H1 (cell line): ENCODE data around the gene FBXO30. TPM values are rescaled to one million over a fixed set of nuclear protein-coding genes. Genes with fewer than 3 reads are reported as not detected.

Experiments used
- CTCF ChIA-PET: fragments of 300-600 bp; sonication (Branson Sonifier 250); formaldehyde crosslinking; loops from one replicate; lab custom pipeline; 2021; ENCODE audit not compliant: partially characterized antibody; lab: Charles Lee
- POLR2A ChIA-PET: fragments of 300-600 bp; sonication (Branson Sonifier 250); formaldehyde crosslinking; loops from one replicate; lab custom pipeline; 2021; ENCODE audit warnings: inconsistent platforms; ENCODE audit not compliant: partially characterized antibody; lab: Charles Lee
- DNase-seq, 2 experiments: peaks; one replicate each; pipeline versions ENCODE4 v3.0.0 to v3.0.0-alpha.2; 2010 to 2022; ENCODE audit warnings: low spot score in 2 of 2, low read depth in 1 of 2, mixed read lengths in 1 of 2
- FAIRE-seq: peaks from 2 replicates; lab custom pipeline; 2011; peaks lifted over from hg19 to GRCh38; lab: Jason Lieb, UNC
- H2AFZ ChIP-seq: 2 replicates; pipeline ENCODE4 v1.8.1; 2012; ENCODE audit warnings: low read length, inconsistent platforms
- H2AK5ac ChIP-seq: 2 replicates; pipeline ENCODE4 v1.6.1; 2013; ENCODE audit warnings: low read depth, low read length
- H2BK120ac ChIP-seq: replicated peaks from 2 replicates; pipeline ENCODE3; 2013; ENCODE audit warnings: low read depth, low read length, inconsistent platforms
- H2BK12ac ChIP-seq: 2 replicates; pipeline ENCODE4 v1.6.1; 2013; ENCODE audit warnings: low read depth, low read length
- H2BK15ac ChIP-seq: 2 replicates; pipeline ENCODE4 v1.6.1; 2013; ENCODE audit warnings: low read length
- H2BK20ac ChIP-seq: 2 replicates; pipeline ENCODE4 v1.6.1; 2013; ENCODE audit warnings: low read length
- H2BK5ac ChIP-seq: 2 replicates; pipeline ENCODE4 v1.6.1; 2013; ENCODE audit warnings: low read depth, low read length
- H3K14ac ChIP-seq: 2 replicates; pipeline ENCODE4 v1.6.1; 2013; ENCODE audit warnings: inconsistent platforms; ENCODE audit not compliant: insufficient read length
- H3K18ac ChIP-seq: 2 replicates; pipeline ENCODE4 v1.6.1; 2013; ENCODE audit warnings: low read length; ENCODE audit errors: extremely low read depth
- H3K23ac ChIP-seq: 2 replicates; pipeline ENCODE4 v1.6.1; 2013; ENCODE audit warnings: inconsistent platforms; ENCODE audit not compliant: insufficient read length
- H3K23me2 ChIP-seq: 2 replicates; pipeline ENCODE4 v1.6.1; 2013; ENCODE audit warnings: low read depth, low read length
- H3K27ac ChIP-seq: 2 replicates; pipeline ENCODE4 v1.6.1; 2011; ENCODE audit warnings: low read depth, low read length, inconsistent platforms
- H3K27me3 ChIP-seq, 4 experiments: replicated peaks in 1 of 4; 1 replicate in 1 of 4; 2 replicates in 3 of 4; pipeline versions ENCODE4 v1.6.1 to v1.8.1; 2011 to 2013; ENCODE audit warnings: low read length in 3 of 4, mild to moderate bottlenecking in 3 of 4, inconsistent platforms in 2 of 4, mixed read lengths in 2 of 4, moderate library complexity in 1 of 4; ENCODE audit not compliant: control insufficient read depth in 3 of 4, insufficient read depth in 3 of 4; ENCODE audit errors: extremely low read depth in 1 of 4
- H3K36me3 ChIP-seq, 4 experiments: 2 replicates each; pipeline versions ENCODE4 v1.6.1 to v1.8.1; 2011 to 2013; ENCODE audit warnings: mild to moderate bottlenecking in 4 of 4, low read length in 3 of 4, moderate library complexity in 2 of 4, control low read depth in 1 of 4, inconsistent platforms in 1 of 4; ENCODE audit not compliant: insufficient read depth in 4 of 4, control insufficient read depth in 2 of 4
- H3K4ac ChIP-seq: replicated peaks from 2 replicates; pipeline ENCODE3; 2013; ENCODE audit warnings: low read length, low read depth, mixed read lengths, inconsistent platforms; ENCODE audit not compliant: insufficient read length
- H3K4me1 ChIP-seq, 4 experiments: replicated peaks in 1 of 4; 1 replicate in 1 of 4; 2 replicates in 3 of 4; pipeline versions ENCODE4 v1.6.1 to v1.8.1; 2011 to 2013; ENCODE audit warnings: low read length in 3 of 4, inconsistent platforms in 2 of 4, mixed read lengths in 1 of 4; ENCODE audit not compliant: insufficient read depth in 4 of 4, control insufficient read depth in 3 of 4
- H3K4me2 ChIP-seq, 2 experiments: 2 replicates each; pipeline versions ENCODE4 v1.6.1 to v1.8.1; 2011 to 2013; ENCODE audit warnings: low read depth in 2 of 2, low read length in 2 of 2, control low read depth in 1 of 2, inconsistent platforms in 1 of 2, mild to moderate bottlenecking in 1 of 2; ENCODE audit not compliant: insufficient read depth in 1 of 2
- H3K4me3 ChIP-seq, 4 experiments: fragments of 200-600, 300-600 bp in 1 of 4; sonication (generic), shearing (Covaris generic), sonication (Bioruptor Twin) in 1 of 4; 2 replicates each; pipeline versions ENCODE4 v1.5.1 to v1.8.1; 2011 to 2016; ENCODE audit warnings: low read length in 4 of 4, low read depth in 3 of 4, control low read depth in 2 of 4, inconsistent platforms in 2 of 4, mild to moderate bottlenecking in 2 of 4, mixed read lengths in 1 of 4, moderate library complexity in 1 of 4; ENCODE audit not compliant: insufficient read depth in 2 of 4; ENCODE audit errors: extremely low read depth in 1 of 4
- H3K56ac ChIP-seq: replicated peaks from 2 replicates; pipeline ENCODE3; 2013; ENCODE audit warnings: low read depth, mild to moderate bottlenecking, mixed read lengths, low read length, inconsistent platforms; ENCODE audit not compliant: insufficient read length
- H3K79me1 ChIP-seq: 2 replicates; pipeline ENCODE4 v1.6.1; 2013; ENCODE audit warnings: low read depth, low read length, control low read depth
- H3K79me2 ChIP-seq, 2 experiments: 2 replicates each; pipeline versions ENCODE4 v1.6.1 to v1.8.1; 2012 to 2013; ENCODE audit warnings: low read length in 2 of 2, mild to moderate bottlenecking in 2 of 2, inconsistent platforms in 1 of 2; ENCODE audit not compliant: insufficient read depth in 2 of 2, control insufficient read depth in 1 of 2
- H3K9ac ChIP-seq, 4 experiments: replicated peaks in 1 of 4; 1 replicate in 1 of 4; 2 replicates in 3 of 4; pipeline versions ENCODE4 v1.6.1 to v1.8.1; 2011 to 2013; ENCODE audit warnings: low read depth in 3 of 4, low read length in 3 of 4, control low read depth in 2 of 4, mild to moderate bottlenecking in 2 of 4, moderate library complexity in 2 of 4, inconsistent platforms in 1 of 4; ENCODE audit errors: extremely low read depth in 1 of 4
- H3K9me3 ChIP-seq, 2 experiments: 2 replicates each; pipeline versions ENCODE4 v1.6.1 to v1.8.1; 2012 to 2013; ENCODE audit warnings: mild to moderate bottlenecking in 2 of 2, moderate library complexity in 2 of 2, control low read depth in 1 of 2, inconsistent platforms in 1 of 2, low read depth in 1 of 2, low read length in 1 of 2, mixed read lengths in 1 of 2; ENCODE audit not compliant: insufficient read depth in 2 of 2
- H4K20me1 ChIP-seq, 2 experiments: replicated peaks in 1 of 2; 2 replicates each; pipeline versions ENCODE3 to v1.8.1; 2011 to 2013; ENCODE audit warnings: inconsistent platforms in 2 of 2, low read length in 2 of 2, mild to moderate bottlenecking in 1 of 2; ENCODE audit not compliant: insufficient read depth in 2 of 2, control insufficient read depth in 1 of 2
- H4K5ac ChIP-seq: 2 replicates; pipeline ENCODE4 v1.6.1; 2013; ENCODE audit warnings: low read length, low read depth, mixed read lengths, inconsistent platforms; ENCODE audit not compliant: insufficient read length
- H4K8ac ChIP-seq: 2 replicates; pipeline ENCODE4 v1.8.0; 2013; ENCODE audit warnings: mild to moderate bottlenecking, moderate library complexity, low read length, inconsistent platforms; ENCODE audit not compliant: insufficient read depth; ENCODE audit errors: extremely low read depth
- H4K91ac ChIP-seq: replicated peaks from 2 replicates; pipeline ENCODE3; 2013; ENCODE audit warnings: low read length, mixed read lengths, inconsistent platforms; ENCODE audit not compliant: insufficient read length
- CEBPB ChIP-seq: IDR thresholded peaks from 2 replicates; pipeline ENCODE4 v1.6.1; 2012; ENCODE audit warnings: low read depth, low read length
- EP300 ChIP-seq, 2 experiments: IDR thresholded peaks; 1 replicate in 1 of 2; 2 replicates in 1 of 2; pipeline ENCODE4 v1.6.1; 2011 to 2012; ENCODE audit warnings: low read depth in 2 of 2, low read length in 2 of 2, mild to moderate bottlenecking in 2 of 2, borderline replicate concordance in 1 of 2, inconsistent platforms in 1 of 2, moderate library complexity in 1 of 2
- FOSL1 ChIP-seq: IDR thresholded peaks from 2 replicates; pipeline ENCODE4 v1.6.1; 2011; ENCODE audit warnings: mild to moderate bottlenecking, low read depth, low read length, moderate library complexity; ENCODE audit not compliant: insufficient read depth
- GABPA ChIP-seq: IDR thresholded peaks from 2 replicates; pipeline ENCODE4 v1.6.1; 2011; ENCODE audit warnings: mild to moderate bottlenecking, low read length, moderate library complexity, borderline replicate concordance; ENCODE audit not compliant: insufficient read depth
- NANOG ChIP-seq: IDR thresholded peaks from 2 replicates; pipeline ENCODE4 v1.6.1; 2011; ENCODE audit warnings: low read length, low read depth, mild to moderate bottlenecking, inconsistent platforms; ENCODE audit not compliant: insufficient read depth, poor library complexity, severe bottlenecking
- RAD21 ChIP-seq, 2 experiments: IDR thresholded peaks in 1 of 2; conservative IDR thresholded peaks in 1 of 2; 2 replicates each; pipeline ENCODE4 v1.6.1; 2011; ENCODE audit warnings: low read depth in 2 of 2, low read length in 2 of 2, improper control_type of control experiment in 1 of 2, inconsistent platforms in 1 of 2, mild to moderate bottlenecking in 1 of 2, moderate library complexity in 1 of 2
- YY1 ChIP-seq: IDR thresholded peaks from 2 replicates; pipeline ENCODE4 v1.6.1; 2011; ENCODE audit warnings: low read depth, mild to moderate bottlenecking, low read length
- WGBS, 2 experiments: shearing (Covaris generic) in 1 of 2; methylation state at CpG; one replicate each; pipeline versions ENCODE4 v1.1.6 to v1.1.7; 2013 to 2015; ENCODE audit warnings: low lambda C conversion rate in 2 of 2, mixed read lengths in 2 of 2, inconsistent platforms in 1 of 2, low coverage in 1 of 2, missing lambda C conversion rate in 1 of 2; ENCODE audit not compliant: insufficient replicate concordance in 2 of 2, insufficient coverage in 1 of 2, insufficient read length in 1 of 2; ENCODE audit errors: extremely low coverage in 1 of 2, missing lambda C conversion rate in 1 of 2; 5-methylcytosine and 5-hydroxymethylcytosine counted together
- polyA plus RNA-seq, 7 experiments: library from polyadenylated mRNA; depleted of rRNA in 3 of 7; stranded (reverse) in 5 of 7; unstranded in 2 of 7; fragments of >200 nt in 5 of 7; fragments of 200-250 nt in 2 of 7; gene quantifications; 1 replicate in 5 of 7; 2 replicates in 1 of 7; 4 replicates in 1 of 7; pipeline versions ENCODE4 v1.2.1 to v1.2.3, GENCODE V29; 2011 to 2013; ENCODE audit warnings: missing spikeins in 2 of 7, mixed read lengths in 2 of 7
- total RNA-seq: library from RNA; stranded (reverse); fragmentation: NEBNext Ultra II Directional; extraction: Animal tissue kit (Norgen Biotek cat#: 25700); gene quantifications from 2 replicates; pipeline ENCODE4 v1.2.1, GENCODE V29; 2021
- TF ChIP-seq, protein P1 (sequence below): IDR thresholded peaks from 2 replicates; pipeline ENCODE4 v1.6.1; 2011; ENCODE audit warnings: low read length, improper control_type of control experiment

Gene FBXO30
- total and polyA plus RNA-seq, 2 of the 8 experiments (the other 6 are each of a cell fraction or from before 2014, with no cell fraction given): 3.9 to 18.3 TPM

GRCh38 chr6:145824344-145824743 is 9.7 kb upstream of the FBXO30 start:
- CTCF ChIA-PET: no interaction called here
- H4K91ac ChIP-seq: no peak overlapping the region
- no peak overlapping the region for H3K18ac ChIP-seq
- H4K20me1 ChIP-seq: no peaks in the 10 kb centered on the region
- no peak overlapping the region for H3K4me3 ChIP-seq
- DNase-seq (no peak), FAIRE-seq (no peak)
- H2BK120ac ChIP-seq: no peak overlapping the region
- H2BK12ac ChIP-seq: no peak overlapping the region
- no peak overlapping the region for H3K4me2 ChIP-seq
- no peak overlapping the region for H2AK5ac ChIP-seq
- peaks cover 0 to 4% (median 1%) of the 10 kb centered on the region in 4 experiments; a peak in 2 of 7 replicates for H3K4me1 ChIP-seq
- no peak overlapping the region for H2AFZ ChIP-seq
- H3K23ac ChIP-seq: no peak overlapping the region
- no peak overlapping the region for H2BK5ac ChIP-seq
- H3K27ac ChIP-seq: no peak overlapping the region
- H4K5ac ChIP-seq: no peak overlapping the region
- H3K36me3 ChIP-seq: no peaks in the 10 kb centered on the region
- no peak overlapping the region for H3K9ac ChIP-seq
- no peaks in the 10 kb centered on the region for H3K23me2 ChIP-seq
- H3K9me3 ChIP-seq: no peaks in the 10 kb centered on the region
- WGBS, 2 experiments: 94% methylated on average over 3 of the region's 3 CpGs; no CpG with 5 or more reads in 1 of the 2 experiments
- H2BK15ac ChIP-seq: no peak overlapping the region
- no peak overlapping the region for H3K56ac ChIP-seq
- no peak overlapping the region for H2BK20ac ChIP-seq
- H3K79me1 ChIP-seq: no peaks in the 10 kb centered on the region
- H4K8ac ChIP-seq: no peak overlapping the region
- H3K14ac ChIP-seq: no peak overlapping the region
- H3K27me3 ChIP-seq: no peaks in the 10 kb centered on the region
- H3K4ac ChIP-seq: no peak overlapping the region
- H3K79me2 ChIP-seq: no peaks in the 10 kb centered on the region
- POLR2A ChIA-PET: interaction anchor here (2.0 kb wide), 1 partner anchor 9 kb away, joined by 13 read pairs; the partner anchor contains the start of gene FBXO30
- no peak for TF ChIP-seq YY1
- no peak for TF ChIP-seq RAD21 (IDR thresholded peaks at IDR 0.05 in 1 of 2, conservative IDR thresholded peaks at IDR 0.05 in 1 of 2; ENCODE audit: low read depth in 2 of 2, low read length in 2 of 2)
- TF ChIP-seq NANOG: no peak
- no peak for TF ChIP-seq EP300 (IDR thresholded peaks at IDR 0.05; ENCODE audit: borderline replicate concordance in 1 of 2, low read depth in 2 of 2, low read length in 2 of 2)
- no peak for TF ChIP-seq GABPA
- no peak for TF ChIP-seq CEBPB
- TF ChIP-seq, protein P1, sequence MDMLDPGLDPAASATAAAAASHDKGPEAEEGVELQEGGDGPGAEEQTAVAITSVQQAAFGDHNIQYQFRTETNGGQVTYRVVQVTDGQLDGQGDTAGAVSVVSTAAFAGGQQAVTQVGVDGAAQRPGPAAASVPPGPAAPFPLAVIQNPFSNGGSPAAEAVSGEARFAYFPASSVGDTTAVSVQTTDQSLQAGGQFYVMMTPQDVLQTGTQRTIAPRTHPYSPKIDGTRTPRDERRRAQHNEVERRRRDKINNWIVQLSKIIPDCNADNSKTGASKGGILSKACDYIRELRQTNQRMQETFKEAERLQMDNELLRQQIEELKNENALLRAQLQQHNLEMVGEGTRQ: no peak
- TF ChIP-seq FOSL1: no peak
